ENCODE results near the gene TIMM21. TPM values are rescaled to one million over a fixed set of nuclear protein-coding genes. Genes with fewer than 3 reads are reported as not detected.

Gene TIMM21
- total and polyA plus RNA-seq, 9 of the 15 experiments (the other 6 are each of a cell fraction or from before 2014, with no cell fraction given), result 54.7 to 229 (median 83.3) TPM

DNA sequence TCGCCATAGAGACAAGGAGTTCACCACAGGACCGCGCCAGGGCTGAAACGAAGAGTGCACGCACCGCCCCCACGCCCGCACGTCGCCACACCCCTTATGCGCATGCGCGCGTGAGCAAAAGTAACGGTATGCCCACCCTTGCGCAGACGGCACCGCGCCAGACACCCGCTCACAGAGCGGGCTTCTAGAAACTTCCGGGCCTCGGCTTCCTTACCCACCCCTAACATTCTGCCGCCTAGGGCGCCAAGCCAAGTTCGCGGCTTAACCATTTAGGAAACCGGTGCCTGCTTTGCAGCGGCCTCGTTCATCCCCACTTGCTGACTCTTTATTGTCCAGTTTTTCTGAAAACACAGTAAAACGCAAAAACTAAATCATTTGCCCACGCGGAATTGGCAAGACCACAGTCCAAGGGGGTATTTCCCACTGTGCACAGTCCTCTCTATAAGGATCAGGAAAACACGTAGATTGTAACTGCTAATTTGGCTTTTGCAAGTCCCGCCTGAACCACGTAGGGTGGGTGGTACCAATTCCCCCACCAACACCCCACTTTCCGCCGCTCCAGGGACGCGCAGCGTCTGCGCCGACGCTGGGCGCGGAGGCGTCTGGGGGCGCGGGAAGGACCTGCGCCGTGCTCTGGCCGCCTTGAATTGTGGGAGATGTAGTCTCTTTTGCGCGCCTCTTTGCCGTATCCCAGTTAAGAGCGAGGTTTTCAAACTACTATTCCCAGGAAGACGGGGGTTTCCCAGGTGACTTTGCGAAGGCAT lies at the start of gene TIMM21, which contains the start of gene FBXO15 (continued):
- TF ChIP-seq TEAD2 (tag; IDR thresholded peaks at IDR 0.05), result no peak
- TF ChIP-seq, protein P1, sequence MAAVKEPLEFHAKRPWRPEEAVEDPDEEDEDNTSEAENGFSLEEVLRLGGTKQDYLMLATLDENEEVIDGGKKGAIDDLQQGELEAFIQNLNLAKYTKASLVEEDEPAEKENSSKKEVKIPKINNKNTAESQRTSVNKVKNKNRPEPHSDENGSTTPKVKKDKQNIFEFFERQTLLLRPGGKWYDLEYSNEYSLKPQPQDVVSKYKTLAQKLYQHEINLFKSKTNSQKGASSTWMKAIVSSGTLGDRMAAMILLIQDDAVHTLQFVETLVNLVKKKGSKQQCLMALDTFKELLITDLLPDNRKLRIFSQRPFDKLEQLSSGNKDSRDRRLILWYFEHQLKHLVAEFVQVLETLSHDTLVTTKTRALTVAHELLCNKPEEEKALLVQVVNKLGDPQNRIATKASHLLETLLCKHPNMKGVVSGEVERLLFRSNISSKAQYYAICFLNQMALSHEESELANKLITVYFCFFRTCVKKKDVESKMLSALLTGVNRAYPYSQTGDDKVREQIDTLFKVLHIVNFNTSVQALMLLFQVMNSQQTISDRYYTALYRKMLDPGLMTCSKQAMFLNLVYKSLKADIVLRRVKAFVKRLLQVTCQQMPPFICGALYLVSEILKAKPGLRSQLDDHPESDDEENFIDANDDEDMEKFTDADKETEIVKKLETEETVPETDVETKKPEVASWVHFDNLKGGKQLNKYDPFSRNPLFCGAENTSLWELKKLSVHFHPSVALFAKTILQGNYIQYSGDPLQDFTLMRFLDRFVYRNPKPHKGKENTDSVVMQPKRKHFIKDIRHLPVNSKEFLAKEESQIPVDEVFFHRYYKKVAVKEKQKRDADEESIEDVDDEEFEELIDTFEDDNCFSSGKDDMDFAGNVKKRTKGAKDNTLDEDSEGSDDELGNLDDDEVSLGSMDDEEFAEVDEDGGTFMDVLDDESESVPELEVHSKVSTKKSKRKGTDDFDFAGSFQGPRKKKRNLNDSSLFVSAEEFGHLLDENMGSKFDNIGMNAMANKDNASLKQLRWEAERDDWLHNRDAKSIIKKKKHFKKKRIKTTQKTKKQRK (IDR thresholded peaks at IDR 0.05; ENCODE audit: borderline replicate concordance, low read depth, low read length), result no peak
- TF ChIP-seq ZNF24 (IDR thresholded peaks at IDR 0.05), result no peak
- TF ChIP-seq, protein P2, sequence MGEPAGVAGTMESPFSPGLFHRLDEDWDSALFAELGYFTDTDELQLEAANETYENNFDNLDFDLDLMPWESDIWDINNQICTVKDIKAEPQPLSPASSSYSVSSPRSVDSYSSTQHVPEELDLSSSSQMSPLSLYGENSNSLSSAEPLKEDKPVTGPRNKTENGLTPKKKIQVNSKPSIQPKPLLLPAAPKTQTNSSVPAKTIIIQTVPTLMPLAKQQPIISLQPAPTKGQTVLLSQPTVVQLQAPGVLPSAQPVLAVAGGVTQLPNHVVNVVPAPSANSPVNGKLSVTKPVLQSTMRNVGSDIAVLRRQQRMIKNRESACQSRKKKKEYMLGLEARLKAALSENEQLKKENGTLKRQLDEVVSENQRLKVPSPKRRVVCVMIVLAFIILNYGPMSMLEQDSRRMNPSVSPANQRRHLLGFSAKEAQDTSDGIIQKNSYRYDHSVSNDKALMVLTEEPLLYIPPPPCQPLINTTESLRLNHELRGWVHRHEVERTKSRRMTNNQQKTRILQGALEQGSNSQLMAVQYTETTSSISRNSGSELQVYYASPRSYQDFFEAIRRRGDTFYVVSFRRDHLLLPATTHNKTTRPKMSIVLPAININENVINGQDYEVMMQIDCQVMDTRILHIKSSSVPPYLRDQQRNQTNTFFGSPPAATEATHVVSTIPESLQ (CRISPR knock-in tag; IDR thresholded peaks at IDR 0.05), result no peak
- peak; percentile 55 for TF ChIP-seq MBD2 (IDR thresholded peaks at IDR 0.05; ENCODE audit: borderline replicate concordance, low read depth)
- no peak for TF ChIP-seq KDM4B (IDR thresholded peaks at IDR 0.05; ENCODE audit: borderline replicate concordance in 2 of 2, low read depth in 1 of 2)
- TF ChIP-seq EWSR1 (IDR thresholded peaks at IDR 0.05; ENCODE audit: borderline replicate concordance, low read depth, partially characterized antibody), result no peak
- TF ChIP-seq ZSCAN32 (CRISPR knock-in tag; IDR thresholded peaks at IDR 0.05), result no peak
- TF ChIP-seq TRIM28 (IDR thresholded peaks at IDR 0.05), result no peak
- TF ChIP-seq SNIP1 (IDR thresholded peaks at IDR 0.05; ENCODE audit: low read depth), result no peak
- TF ChIP-seq ZNF354B (CRISPR knock-in tag; IDR thresholded peaks at IDR 0.05), result no peak
- TF ChIP-seq, protein P3, sequence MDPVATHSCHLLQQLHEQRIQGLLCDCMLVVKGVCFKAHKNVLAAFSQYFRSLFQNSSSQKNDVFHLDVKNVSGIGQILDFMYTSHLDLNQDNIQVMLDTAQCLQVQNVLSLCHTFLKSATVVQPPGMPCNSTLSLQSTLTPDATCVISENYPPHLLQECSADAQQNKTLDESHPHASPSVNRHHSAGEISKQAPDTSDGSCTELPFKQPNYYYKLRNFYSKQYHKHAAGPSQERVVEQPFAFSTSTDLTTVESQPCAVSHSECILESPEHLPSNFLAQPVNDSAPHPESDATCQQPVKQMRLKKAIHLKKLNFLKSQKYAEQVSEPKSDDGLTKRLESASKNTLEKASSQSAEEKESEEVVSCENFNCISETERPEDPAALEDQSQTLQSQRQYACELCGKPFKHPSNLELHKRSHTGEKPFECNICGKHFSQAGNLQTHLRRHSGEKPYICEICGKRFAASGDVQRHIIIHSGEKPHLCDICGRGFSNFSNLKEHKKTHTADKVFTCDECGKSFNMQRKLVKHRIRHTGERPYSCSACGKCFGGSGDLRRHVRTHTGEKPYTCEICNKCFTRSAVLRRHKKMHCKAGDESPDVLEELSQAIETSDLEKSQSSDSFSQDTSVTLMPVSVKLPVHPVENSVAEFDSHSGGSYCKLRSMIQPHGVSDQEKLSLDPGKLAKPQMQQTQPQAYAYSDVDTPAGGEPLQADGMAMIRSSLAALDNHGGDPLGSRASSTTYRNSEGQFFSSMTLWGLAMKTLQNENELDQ (CRISPR knock-in tag; IDR thresholded peaks at IDR 0.05; ENCODE audit: borderline replicate concordance), result no peak
- TF ChIP-seq, protein P4, sequence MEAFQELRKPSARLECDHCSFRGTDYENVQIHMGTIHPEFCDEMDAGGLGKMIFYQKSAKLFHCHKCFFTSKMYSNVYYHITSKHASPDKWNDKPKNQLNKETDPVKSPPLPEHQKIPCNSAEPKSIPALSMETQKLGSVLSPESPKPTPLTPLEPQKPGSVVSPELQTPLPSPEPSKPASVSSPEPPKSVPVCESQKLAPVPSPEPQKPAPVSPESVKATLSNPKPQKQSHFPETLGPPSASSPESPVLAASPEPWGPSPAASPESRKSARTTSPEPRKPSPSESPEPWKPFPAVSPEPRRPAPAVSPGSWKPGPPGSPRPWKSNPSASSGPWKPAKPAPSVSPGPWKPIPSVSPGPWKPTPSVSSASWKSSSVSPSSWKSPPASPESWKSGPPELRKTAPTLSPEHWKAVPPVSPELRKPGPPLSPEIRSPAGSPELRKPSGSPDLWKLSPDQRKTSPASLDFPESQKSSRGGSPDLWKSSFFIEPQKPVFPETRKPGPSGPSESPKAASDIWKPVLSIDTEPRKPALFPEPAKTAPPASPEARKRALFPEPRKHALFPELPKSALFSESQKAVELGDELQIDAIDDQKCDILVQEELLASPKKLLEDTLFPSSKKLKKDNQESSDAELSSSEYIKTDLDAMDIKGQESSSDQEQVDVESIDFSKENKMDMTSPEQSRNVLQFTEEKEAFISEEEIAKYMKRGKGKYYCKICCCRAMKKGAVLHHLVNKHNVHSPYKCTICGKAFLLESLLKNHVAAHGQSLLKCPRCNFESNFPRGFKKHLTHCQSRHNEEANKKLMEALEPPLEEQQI (IDR thresholded peaks at IDR 0.05), result no peak
- 0 out of 2 replicates have a peak, but pooled peaks have one; percentile 47 for TF ChIP-seq ZNF76 (CRISPR knock-in tag; IDR thresholded peaks at IDR 0.05; ENCODE audit: borderline replicate concordance)
- TF ChIP-seq TARDBP (IDR thresholded peaks at IDR 0.05), result no peak
- TF ChIP-seq ZNF124 (CRISPR knock-in tag; IDR thresholded peaks at IDR 0.05), result no peak
- 0 out of 2 replicates have a peak, but pooled peaks have one; percentile 40 for TF ChIP-seq BMI1 (IDR thresholded peaks at IDR 0.05; ENCODE audit: low read length)
- TF ChIP-seq ZNF707 (CRISPR knock-in tag; conservative IDR thresholded peaks at IDR 0.05), result no peak
- TF ChIP-seq KLF1 (tag; IDR thresholded peaks at IDR 0.05), result peak; percentile 99

Measured in K562 (cell line).